Osteocyte (in vitro differentiated cells): ENCODE results near the gene TTC7B. TPM values are rescaled to one million over a fixed set of nuclear protein-coding genes. Genes with fewer than 3 reads are reported as not detected.

Experiments used
- DNase-seq: peaks from one replicate; pipeline ENCODE4 v3.0.0; 2021; ENCODE audit warnings: mixed read lengths; ENCODE audit not compliant: unreplicated experiment; ENCODE audit errors: extremely low spot score
- H3K27ac Mint-ChIP-seq: one replicate; pipeline ENCODE4 v1.8.0; 2021; ENCODE audit warnings: mild to moderate bottlenecking, mixed read lengths; ENCODE audit not compliant: unreplicated experiment
- H3K27me3 Mint-ChIP-seq: one replicate; pipeline ENCODE4 v1.8.0; 2021; ENCODE audit warnings: mixed read lengths; ENCODE audit not compliant: unreplicated experiment
- H3K36me3 Mint-ChIP-seq: one replicate; pipeline ENCODE4 v1.8.0; 2021; ENCODE audit warnings: mixed read lengths; ENCODE audit not compliant: unreplicated experiment
- H3K4me1 Mint-ChIP-seq: one replicate; pipeline ENCODE4 v1.8.0; 2021; ENCODE audit warnings: mixed read lengths; ENCODE audit not compliant: unreplicated experiment
- H3K4me3 Mint-ChIP-seq: one replicate; pipeline ENCODE4 v1.8.0; 2021; ENCODE audit warnings: mild to moderate bottlenecking, moderate library complexity, mixed read lengths; ENCODE audit not compliant: unreplicated experiment
- H3K9me3 Mint-ChIP-seq: one replicate; pipeline ENCODE4 v1.8.0; 2021; ENCODE audit warnings: mixed read lengths; ENCODE audit not compliant: unreplicated experiment
- CTCF ChIP-seq: fragments of 200-600 bp; sonication (generic); IDR thresholded peaks from 2 replicates; pipeline ENCODE4 v1.5.0; 2021; ENCODE audit warnings: antibody characterized with exemption, mild to moderate bottlenecking, moderate library complexity
- total RNA-seq: library from RNA; stranded (reverse); gene quantifications from 2 replicates; pipeline ENCODE4 v1.2.1, GENCODE V29; 2021

Gene TTC7B
- total RNA-seq, 1 donor from 2014 or later: 43.2 TPM

- Mint-ChIP-seq H3K4me1 (peaks cover 2% of the 10 kb centered on the region), H3K36me3 (peaks cover 11% of the 10 kb centered on the region), H3K27ac (no peak overlapping the region), H3K27me3 (no peaks in the 10 kb centered on the region), H3K4me3 (no peak overlapping the region), H3K9me3 (no peaks in the 10 kb centered on the region)
- DNase-seq: no peak
- no peak for TF ChIP-seq CTCF
These were observed 245.8 kb downstream of the TTC7B start for GRCh38 chr14:90570461-90570860.

- H3K4me3 Mint-ChIP-seq: no peak overlapping the region
- H3K9me3 Mint-ChIP-seq: no peaks in the 10 kb centered on the region
- peaks cover 2% of the 10 kb centered on the region for H3K4me1 Mint-ChIP-seq
- H3K27ac Mint-ChIP-seq: no peak overlapping the region
- no peaks in the 10 kb centered on the region for H3K27me3 Mint-ChIP-seq
- no peak for DNase-seq
- no peak for TF ChIP-seq CTCF
- H3K36me3 Mint-ChIP-seq: peaks cover 11% of the 10 kb centered on the region
These were observed 246.4 kb downstream of the TTC7B start for GRCh38 chr14:90569606-90570387.

GRCh38 chr14:90569201-90569600 is 247.0 kb downstream of the TTC7B start:
- H3K4me3 Mint-ChIP-seq: no peak overlapping the region
- peaks cover 11% of the 10 kb centered on the region for H3K36me3 Mint-ChIP-seq
- no peak overlapping the region for H3K27ac Mint-ChIP-seq
- peaks cover 2% of the 10 kb centered on the region for H3K4me1 Mint-ChIP-seq
- TF ChIP-seq CTCF: no peak
- DNase-seq: no peak
- H3K27me3 Mint-ChIP-seq: no peaks in the 10 kb centered on the region
- H3K9me3 Mint-ChIP-seq: no peaks in the 10 kb centered on the region

- no peaks in the 10 kb centered on the region for H3K9me3 Mint-ChIP-seq
- H3K36me3 Mint-ChIP-seq: peaks cover 11% of the 10 kb centered on the region
- no peak overlapping the region for H3K27ac Mint-ChIP-seq
- no peak for TF ChIP-seq CTCF
- H3K27me3 Mint-ChIP-seq: no peaks in the 10 kb centered on the region
- no peak for DNase-seq
- H3K4me1 Mint-ChIP-seq: peaks cover 2% of the 10 kb centered on the region
- no peak overlapping the region for H3K4me3 Mint-ChIP-seq
These were observed 247.8 kb downstream of the TTC7B start for GRCh38 chr14:90568405-90568804.

- TF ChIP-seq CTCF: no peak
- Mint-ChIP-seq H3K4me3 (no peak overlapping the region), H3K27me3 (no peaks in the 10 kb centered on the region), H3K9me3 (no peaks in the 10 kb centered on the region), H3K36me3 (peaks cover 11% of the 10 kb centered on the region), H3K4me1 (peaks cover 2% of the 10 kb centered on the region), H3K27ac (no peak overlapping the region)
- DNase-seq: no peak
These were observed 248.2 kb downstream of the TTC7B start for GRCh38 chr14:90567991-90568390.
